GM19328 (cell line): ENCODE measurements around the gene NRXN3.

Experiments used
- ATAC-seq: cut with Tn5 transposase; IDR thresholded peaks from one replicate; pipeline ENCODE4 v1.9.1; 2021; ENCODE audit warnings: mild to moderate bottlenecking, moderate library complexity; ENCODE audit not compliant: unreplicated experiment

NRXN3 gene

GRCh38 chr14:78767436-78767835, 597.3 kb downstream of the NRXN3 start:
- ATAC-seq, result no peak

- no peak for ATAC-seq
Measured at GRCh38 chr14:78782551-78782950, 612.4 kb downstream of the NRXN3 start.

GRCh38 chr14:78785265-78785664, 615.1 kb downstream of the NRXN3 start:
- no peak for ATAC-seq

GRCh38 chr14:78788467-78789360, 618.5 kb downstream of the NRXN3 start:
- ATAC-seq, result no peak

GRCh38 chr14:78790271-78790670, 620.1 kb downstream of the NRXN3 start:
- no peak for ATAC-seq

GRCh38 chr14:78798757-78799156, 628.6 kb downstream of the NRXN3 start:
- ATAC-seq, result no peak

- ATAC-seq, result no peak
Measured at GRCh38 chr14:78805570-78805969, 635.4 kb downstream of the NRXN3 start.

GRCh38 chr14:78823035-78823434, 652.9 kb downstream of the NRXN3 start:
- ATAC-seq, result no peak

GRCh38 chr14:78823516-78823915, 653.3 kb downstream of the NRXN3 start:
- ATAC-seq, result no peak

GRCh38 chr14:78829274-78829673, 659.1 kb downstream of the NRXN3 start:
- no peak for ATAC-seq

- ATAC-seq, result no peak
Measured at GRCh38 chr14:78834766-78835451, 664.7 kb downstream of the NRXN3 start.

- ATAC-seq, result no peak
Measured at GRCh38 chr14:78835909-78836308, 665.7 kb downstream of the NRXN3 start.

GRCh38 chr14:78836777-78837176, 666.6 kb downstream of the NRXN3 start:
- no peak for ATAC-seq

GRCh38 chr14:78838959-78839358, 668.8 kb downstream of the NRXN3 start:
- no peak for ATAC-seq

- ATAC-seq, result no peak
Measured at GRCh38 chr14:78840898-78841297, 670.7 kb downstream of the NRXN3 start.

GRCh38 chr14:78847801-78848200, 677.6 kb downstream of the NRXN3 start:
- ATAC-seq, result no peak

GRCh38 chr14:78848234-78848820, 678.2 kb downstream of the NRXN3 start:
- peak; percentile 91 for ATAC-seq

- ATAC-seq, result no peak
Measured at GRCh38 chr14:78849952-78850351, 679.8 kb downstream of the NRXN3 start.

GRCh38 chr14:78851189-78851588, 681.0 kb downstream of the NRXN3 start:
- ATAC-seq, result no peak

GRCh38 chr14:78852040-78852439, 681.9 kb downstream of the NRXN3 start:
- ATAC-seq, result no peak

GRCh38 chr14:78857974-78858373, 687.8 kb downstream of the NRXN3 start:
- ATAC-seq, result no peak

- no peak for ATAC-seq
Measured at GRCh38 chr14:78863143-78863542, 693.0 kb downstream of the NRXN3 start.
